ENCODE measurements around the gene THSD4. TPM values are rescaled to one million over a fixed set of nuclear protein-coding genes. Genes with fewer than 3 reads are reported as not detected.

The THSD4 gene
- total and polyA plus RNA-seq, 2 of the 4 experiments (the other 2 are of a cell fraction) = 25.5 to 31.1 TPM

- Histone ChIP-seq H3K4me2 (ENCODE audit: low read depth, low read length) (no peak overlapping the region), H4K91ac (ENCODE audit: insufficient read depth, low read depth, low read length) (no peak overlapping the region), H3K14ac (replicated peaks; ENCODE audit: low read depth, low read length) (no peak overlapping the region), H3K27me3 (ENCODE audit: control insufficient read depth, insufficient read depth, low read length) (no peaks in the 10 kb centered on the region), H2BK20ac (ENCODE audit: low read depth, low read length) (no peak overlapping the region), H4K8ac (ENCODE audit: low read depth in 2 of 2, low read length in 2 of 2) (no peak overlapping the region), H3K4ac (ENCODE audit: low read depth, low read length) (no peak overlapping the region), H3K27ac (ENCODE audit: insufficient read depth, low read length) (no peak overlapping the region), H4K5ac (ENCODE audit: low read depth, low read length) (no peak overlapping the region), H2AK5ac (ENCODE audit: low read depth, low read length) (no peak overlapping the region), H3K9ac (ENCODE audit: low read depth, low read length) (no peak overlapping the region), H4K20me1 (ENCODE audit: insufficient read depth, low read length) (peaks cover 15% of the 10 kb centered on the region; the same call in 1 of the 2 replicates), H3K36me3 (ENCODE audit: control insufficient read depth, insufficient read depth, low read length) (no peaks in the 10 kb centered on the region), H3K23ac (ENCODE audit: low read depth, low read length) (no peak overlapping the region), H3K18ac (ENCODE audit: low read depth, low read length) (no peak overlapping the region), H2BK120ac (ENCODE audit: low read depth, low read length) (no peak overlapping the region), H2BK15ac (ENCODE audit: low read depth, low read length) (no peak overlapping the region), H3K4me1 (ENCODE audit: control insufficient read depth, insufficient read depth, low read length) (peaks cover 19% of the 10 kb centered on the region), H3K9me3 (ENCODE audit: control insufficient read depth, insufficient read depth, low read length) (peaks cover 4% of the 10 kb centered on the region; the same call in 1 of the 2 replicates), H2BK5ac (ENCODE audit: low read depth, low read length, poor library complexity, severe bottlenecking) (no peak overlapping the region), H3K79me1 (ENCODE audit: low read depth in 1 of 2, low read length in 2 of 2) (peaks cover 0 to 7% of the 10 kb centered on the region in 2 experiments; a peak in 2 of 4 replicates), H2AK9ac (replicated peaks; ENCODE audit: low read depth, low read length, poor library complexity) (no peak overlapping the region), H3K4me3 (ENCODE audit: insufficient read depth, low read depth, low read length) (no peak overlapping the region), H3K56ac (ENCODE audit: extremely low read depth, insufficient read depth, low read length) (no peak overlapping the region), H2AFZ (replicated peaks; ENCODE audit: low read length, poor library complexity) (no peak overlapping the region), H3K9me1 (ENCODE audit: insufficient read depth, low read length) (peaks cover 23% of the 10 kb centered on the region)
- ChIA-PET POLR2A (ENCODE audit: unreplicated experiment) (no interaction called here), CTCF (interaction anchor here (0.6 to 1.4 kb wide), 2 partner anchors 13 to 112 kb away, joined by 3 read pairs; no protein-coding TSS in a partner anchor)
- BruUV-seq (replicated peaks) = no TSS peak
- DNase-seq = peak; percentile 77
- dilution Hi-C loops (cut with HindIII; ENCODE audit: low sequenced_read_pairs, unreplicated experiment) (no loop called here), in situ Hi-C loops (cut with MboI; ENCODE audit: low sequenced_read_pairs) (no loop called here), intact Hi-C loops (cut with micrococcal nuclease) (no loop called here)
- WGBS, 2 experiments (ENCODE audit: extremely low coverage in 2 of 2, insufficient read length in 1 of 2) = no CpG with 5 or more reads among the region's 2 CpGs
- no peak for ATAC-seq (ENCODE audit: low read depth)
- peak; percentile 19; the same call in 1 of the 2 replicates for TF ChIP-seq FOS (IDR thresholded peaks at IDR 0.05; ENCODE audit: low read depth, low read length)
- no peak for TF ChIP-seq ELK1 (IDR thresholded peaks at IDR 0.05; ENCODE audit: borderline replicate concordance, low read depth, low read length)
- TF ChIP-seq MAFK (IDR thresholded peaks at IDR 0.05; ENCODE audit: low read depth, low read length) = no peak
- TF ChIP-seq MAZ (IDR thresholded peaks at IDR 0.05; ENCODE audit: borderline replicate concordance, low read depth, low read length) = no peak
- TF ChIP-seq BHLHE40 (IDR thresholded peaks at IDR 0.05; ENCODE audit: low read depth, low read length) = no peak
- no peak for TF ChIP-seq MXI1 (IDR thresholded peaks at IDR 0.05; ENCODE audit: borderline replicate concordance, low read depth, low read length)
- no peak for TF ChIP-seq USF2 (IDR thresholded peaks at IDR 0.05; ENCODE audit: low read depth, low read length)
Measured at GRCh38 chr15:71687902-71688508, 572.7 kb downstream of the THSD4 start.

Measured in IMR-90 (cell line).